GM23248 (cell line): ENCODE data around the gene PRR22. TPM values are rescaled to one million over a fixed set of nuclear protein-coding genes. Genes with fewer than 3 reads are reported as not detected.
"Not testable (repeated sequence)": the region's sequence is repeated elsewhere in the genome, so short reads cannot be mapped to it uniquely, and the experiment has no call there.

Experiments used
- DNase-seq: peaks from one replicate; pipeline ENCODE4 v3.0.0-alpha.2; 2015
- H2AFZ ChIP-seq: fragments of 200-600 bp; sonication (generic); 2 replicates; pipeline ENCODE4 v1.6.1; 2016; ENCODE audit warnings: antibody characterized with exemption
- H3F3A ChIP-seq: fragments of 200-600 bp; sonication (generic); 2 replicates; pipeline ENCODE4 v1.6.1; 2016; ENCODE audit warnings: mild to moderate bottlenecking, antibody characterized with exemption, mixed run types; ENCODE audit not compliant: insufficient read depth
- H3K27ac ChIP-seq: fragments of 200-600 bp; sonication (generic); 2 replicates; pipeline ENCODE4 v1.5.1; 2016; ENCODE audit warnings: mild to moderate bottlenecking
- H3K27me3 ChIP-seq: fragments of 200-600 bp; sonication (generic); replicated peaks from 2 replicates; pipeline ENCODE4 v1.6.1; 2016; ENCODE audit warnings: mild to moderate bottlenecking; ENCODE audit not compliant: insufficient read depth
- H3K36me3 ChIP-seq: fragments of 200-600 bp; sonication (generic); 2 replicates; pipeline ENCODE4 v1.6.1; 2016; ENCODE audit warnings: low read depth, mild to moderate bottlenecking
- H3K4me1 ChIP-seq: fragments of 200-600 bp; sonication (generic); 2 replicates; pipeline ENCODE4 v1.6.1; 2016; ENCODE audit warnings: mild to moderate bottlenecking; ENCODE audit not compliant: insufficient read depth
- H3K4me2 ChIP-seq: fragments of 200-600 bp; sonication (generic); one replicate; pipeline ENCODE4 v1.6.1; 2016; ENCODE audit warnings: mild to moderate bottlenecking; ENCODE audit not compliant: unreplicated experiment
- H3K4me3 ChIP-seq: fragments of 200-600 bp; sonication (generic); 2 replicates; pipeline ENCODE4 v1.5.1; 2016; ENCODE audit warnings: mild to moderate bottlenecking
- H3K79me2 ChIP-seq: fragments of 200-600 bp; sonication (generic); 2 replicates; pipeline ENCODE4 v1.6.1; 2016; ENCODE audit warnings: mild to moderate bottlenecking; ENCODE audit not compliant: insufficient read depth
- H3K9ac ChIP-seq: fragments of 200-600 bp; sonication (generic); 2 replicates; pipeline ENCODE4 v1.6.1; 2016; ENCODE audit warnings: mild to moderate bottlenecking
- H3K9me2 ChIP-seq: fragments of 200-600 bp; sonication (generic); 2 replicates; pipeline ENCODE4 v1.6.1; 2016; ENCODE audit warnings: mixed run types, mild to moderate bottlenecking, moderate library complexity; ENCODE audit not compliant: insufficient read depth
- H3K9me3 ChIP-seq: fragments of 200-600 bp; sonication (generic); one replicate; pipeline ENCODE4 v1.6.1; 2017; ENCODE audit warnings: low read depth
- H4K20me1 ChIP-seq: fragments of 200-600 bp; sonication (generic); 2 replicates; pipeline ENCODE4 v1.6.0; 2016; ENCODE audit not compliant: insufficient read depth
- EZH2 ChIP-seq: fragments of 200-600 bp; sonication (generic); IDR thresholded peaks from 2 replicates; pipeline ENCODE4 v1.6.1; 2018; ENCODE audit warnings: antibody characterized with exemption, mild to moderate bottlenecking; ENCODE audit not compliant: insufficient read depth, poor library complexity, severe bottlenecking
- EZH2phosphoT487 ChIP-seq: fragments of 200-600 bp; sonication (generic); IDR thresholded peaks from 2 replicates; pipeline ENCODE4 v1.6.1; 2018; ENCODE audit warnings: antibody characterized with exemption, moderate library complexity, mild to moderate bottlenecking, low read depth; ENCODE audit not compliant: insufficient read depth
- WGBS, 2 experiments: methylation state at CpG; one replicate each; pipeline ENCODE4 v1.1.6; 2015 to 2017; ENCODE audit warnings: low lambda C conversion rate in 2 of 2, low coverage in 1 of 2; ENCODE audit errors: missing lambda C conversion rate in 2 of 2; 5-methylcytosine and 5-hydroxymethylcytosine counted together
- in situ Hi-C: fragments of 300-500 bp; cut with MboI; formaldehyde crosslinking; loops from 2 replicates; pipeline ENCODE4 v1.15.0; 2020
- polyA plus RNA-seq: library from polyadenylated mRNA; unstranded; fragments of >200 nt; fragmentation: Nextera tagmentation; extraction: Ambion mirVana; gene quantifications from 2 replicates; pipeline ENCODE4 v1.2.1, GENCODE V29; 2016
- total RNA-seq: library from RNA; depleted of rRNA; stranded (reverse); fragments of >200 nt; shearing (Covaris generic); gene quantifications from 2 replicates; pipeline ENCODE4 v1.2.3, GENCODE V29; 2014

Gene PRR22
- total and polyA plus RNA-seq, 2 experiments from 2014 or later = 0.19 TPM; not detected in 1

DNA sequence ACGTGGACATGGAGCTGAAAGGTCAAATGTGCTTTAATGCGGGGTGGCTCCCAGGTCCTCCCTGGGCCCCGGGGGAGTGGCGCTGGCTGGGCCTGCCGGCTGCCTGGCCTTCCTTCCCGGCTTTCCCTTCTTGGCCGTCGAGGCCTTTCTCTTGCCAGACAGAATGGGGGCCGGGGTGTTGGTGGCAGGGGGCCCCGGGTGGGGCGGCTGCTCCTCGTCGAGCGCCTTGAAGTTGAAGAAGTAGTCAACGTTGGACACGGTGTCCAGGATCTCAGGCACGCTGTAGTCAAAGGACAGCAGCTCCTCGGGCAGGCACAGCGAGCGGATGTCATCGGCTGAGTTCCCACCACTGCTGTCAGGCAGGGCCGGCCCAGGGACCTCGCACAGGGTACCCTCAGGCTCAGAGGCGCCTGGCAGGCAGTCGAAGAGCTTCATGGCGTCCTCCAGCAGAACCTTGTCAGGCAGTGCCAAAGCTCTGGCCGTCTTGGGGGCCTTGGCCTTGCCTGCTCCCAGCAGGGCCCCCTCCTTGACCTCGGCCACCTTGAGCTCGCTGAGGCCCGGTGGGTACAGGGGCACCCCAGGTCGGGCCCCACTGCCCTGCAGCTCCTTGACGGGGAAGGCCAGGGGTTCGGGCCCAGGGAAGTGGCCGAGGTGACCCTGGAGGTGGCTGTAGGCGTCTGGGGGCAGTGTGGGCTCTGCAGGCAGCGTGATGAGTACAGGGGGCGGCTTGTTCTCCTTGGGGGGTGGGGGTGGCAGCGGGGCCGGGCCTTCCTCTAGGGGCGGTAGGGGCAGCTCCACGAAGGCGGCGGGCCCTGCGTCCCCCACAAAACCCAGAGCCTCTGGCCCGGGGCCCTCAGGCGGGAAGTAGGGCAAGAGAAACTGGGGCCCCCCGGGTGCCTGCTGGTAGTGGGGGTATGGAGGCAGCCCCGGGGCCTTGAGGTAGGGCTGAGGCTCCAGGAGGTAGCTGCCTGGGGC lies 1.3 kb downstream of the PRR22 start:
- Histone ChIP-seq H3K4me1 (no peaks in the 10 kb centered on the region), H3K9ac (no peak overlapping the region), H3K27ac (no peak overlapping the region), H3K36me3 (peaks cover 6% of the 10 kb centered on the region; the same call in 1 of the 2 replicates), H3K27me3 (no peaks in the 10 kb centered on the region), H3K4me3 (no peak overlapping the region), H3K79me2 (no peaks in the 10 kb centered on the region), H2AFZ (no peak overlapping the region), H4K20me1 (no peaks in the 10 kb centered on the region), H3F3A (no peaks in the 10 kb centered on the region), H3K9me3 (no peaks in the 10 kb centered on the region), H3K9me2 (no peaks in the 10 kb centered on the region), H3K4me2 (no peak overlapping the region)
- 72 to 76% methylated on average over 30 to 44 of the region's 48 CpGs for WGBS, 2 experiments
- no peak for TF ChIP-seq EZH2phosphoT487
- TF ChIP-seq EZH2 = no peak
- no peak for DNase-seq
- in situ Hi-C loops = no loop called here

DNA sequence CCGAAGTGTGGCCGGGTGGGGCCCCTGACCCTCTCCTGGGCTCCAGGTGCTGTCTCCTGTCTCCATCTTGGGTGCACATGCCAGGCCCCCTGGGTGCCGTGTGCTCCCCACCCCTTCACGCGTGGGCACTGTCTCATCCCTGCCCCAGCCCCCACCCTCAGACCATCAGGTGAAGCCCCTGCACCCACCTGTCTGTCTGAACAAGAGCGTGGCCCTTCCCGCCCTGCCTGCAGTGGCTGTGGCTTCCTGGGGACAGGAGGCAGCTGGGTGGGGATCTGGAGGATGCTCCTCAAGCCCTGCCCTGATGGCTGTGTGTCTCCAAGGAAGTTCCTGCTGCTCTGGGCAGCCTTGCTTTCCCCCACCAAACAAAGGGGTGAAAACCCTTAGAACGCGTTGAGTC lies 2.2 kb downstream of the PRR22 start:
- H3K27me3 ChIP-seq = no peaks in the 10 kb centered on the region
- 71 to 78% methylated on average over 8 of the region's 9 CpGs for WGBS, 2 experiments
- no peak for DNase-seq

DNA sequence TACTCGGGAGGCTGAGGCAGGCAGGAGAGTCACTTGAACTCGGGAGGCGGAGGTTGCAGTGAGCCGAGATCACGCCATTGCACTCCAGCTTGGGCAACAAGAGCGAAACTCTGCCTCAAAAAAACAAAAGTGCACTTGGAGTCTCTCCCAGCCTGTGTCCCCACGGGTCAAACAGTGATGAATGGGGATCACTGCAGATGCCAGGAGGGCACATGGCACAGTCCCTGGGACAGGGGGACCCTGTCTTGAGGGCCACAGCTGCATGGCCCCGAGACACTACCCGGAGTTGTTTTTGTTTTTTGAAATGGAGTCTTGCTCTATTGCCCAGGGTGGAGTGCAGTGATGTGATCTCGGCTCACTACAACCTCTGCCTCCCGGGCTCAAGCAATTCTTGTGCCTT lies 3.6 kb downstream of the PRR22 start:
- WGBS, 2 experiments = 85 to 86% methylated on average over 11 of the region's 11 CpGs
- in situ Hi-C loops, H3K9me3 ChIP-seq, H3K79me2 ChIP-seq, H3K4me3 ChIP-seq, H2AFZ ChIP-seq, H3F3A ChIP-seq, H3K4me1 ChIP-seq, DNase-seq, H4K20me1 ChIP-seq, H3K4me2 ChIP-seq, H3K36me3 ChIP-seq, H3K27ac ChIP-seq, H3K27me3 ChIP-seq, H3K9ac ChIP-seq, H3K9me2 ChIP-seq: not testable (repeated sequence)

More for the DNA sequence above, 2.2 kb downstream of the PRR22 start:
- no peaks in the 10 kb centered on the region for H3F3A ChIP-seq
- peaks cover 6% of the 10 kb centered on the region; the same call in 1 of the 2 replicates for H3K36me3 ChIP-seq
- no peak overlapping the region for H3K9ac ChIP-seq
- no peaks in the 10 kb centered on the region for H4K20me1 ChIP-seq
- in situ Hi-C loops = no loop called here
- no peak for TF ChIP-seq EZH2phosphoT487
- H2AFZ ChIP-seq = no peak overlapping the region
- no peaks in the 10 kb centered on the region for H3K79me2 ChIP-seq
- no peaks in the 10 kb centered on the region for H3K9me3 ChIP-seq
- no peak overlapping the region for H3K4me3 ChIP-seq
- H3K4me1 ChIP-seq = no peaks in the 10 kb centered on the region
- no peak overlapping the region for H3K4me2 ChIP-seq
- no peak overlapping the region for H3K27ac ChIP-seq
- H3K9me2 ChIP-seq = no peaks in the 10 kb centered on the region

DNA sequence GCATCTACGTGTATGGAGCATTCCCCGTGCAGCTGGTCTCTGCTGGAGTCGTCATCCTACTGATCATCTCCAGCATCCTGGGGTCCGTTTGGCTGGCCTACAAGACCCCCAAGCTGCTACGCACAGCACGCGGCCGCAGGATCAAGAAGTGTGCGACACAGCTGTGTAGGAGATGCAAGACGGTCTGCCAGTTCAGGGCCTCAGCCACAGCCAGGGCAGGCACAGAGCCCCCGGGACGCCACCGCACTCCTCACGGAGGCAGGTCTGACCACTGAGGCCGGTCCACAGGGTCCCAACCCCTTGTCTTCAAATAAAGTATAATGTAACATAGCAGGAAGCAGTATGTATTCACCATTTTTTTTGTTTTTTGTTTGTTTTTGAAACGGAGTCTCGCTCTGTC lies 6.1 kb downstream of the PRR22 start:
- Histone ChIP-seq H2AFZ (no peak overlapping the region), H3K9me3 (no peaks in the 10 kb centered on the region), H3K4me2 (no peak overlapping the region), H3K27me3 (no peaks in the 10 kb centered on the region), H4K20me1 (no peaks in the 10 kb centered on the region), H3F3A (no peaks in the 10 kb centered on the region), H3K9me2 (no peaks in the 10 kb centered on the region), H3K79me2 (no peaks in the 10 kb centered on the region), H3K4me3 (no peak overlapping the region), H3K4me1 (no peaks in the 10 kb centered on the region), H3K36me3 (no peaks in the 10 kb centered on the region), H3K27ac (no peak overlapping the region), H3K9ac (no peak overlapping the region)
- TF ChIP-seq EZH2phosphoT487 = no peak
- TF ChIP-seq EZH2 = no peak
- DNase-seq = no peak
- WGBS, 2 experiments = 56 to 63% methylated on average over 17 of the region's 17 CpGs
- in situ Hi-C loops = no loop called here
